Coronary artery (tissue), 2 donors: ENCODE measurements around the gene UGT8.
"Not testable (repeated sequence)": the region's sequence is repeated elsewhere in the genome, so short reads cannot be mapped to it uniquely, and the experiment has no call there.

ENCODE experiments used
- DNase-seq: peaks from one replicate; pipeline ENCODE4 v3.0.0-alpha.2; 2017; ENCODE audit warnings: low spot score
- H3K27ac ChIP-seq, 2 donors: fragments of 200-600 bp; sonication (generic); one replicate each; pipeline ENCODE4 v1.5.1; 2016 to 2019
- H3K4me3 ChIP-seq: fragments of 200-600 bp; sonication (generic); 2 replicates; pipeline ENCODE4 v1.5.1; 2016; ENCODE audit warnings: mild to moderate bottlenecking, moderate library complexity
- TF ChIP-seq, protein P1 (sequence below): fragments of 200-600 bp; sonication (generic); IDR thresholded peaks from one replicate; pipeline ENCODE4 v1.5.1; 2019; ENCODE audit warnings: antibody characterized with exemption

UGT8 gene

DNA sequence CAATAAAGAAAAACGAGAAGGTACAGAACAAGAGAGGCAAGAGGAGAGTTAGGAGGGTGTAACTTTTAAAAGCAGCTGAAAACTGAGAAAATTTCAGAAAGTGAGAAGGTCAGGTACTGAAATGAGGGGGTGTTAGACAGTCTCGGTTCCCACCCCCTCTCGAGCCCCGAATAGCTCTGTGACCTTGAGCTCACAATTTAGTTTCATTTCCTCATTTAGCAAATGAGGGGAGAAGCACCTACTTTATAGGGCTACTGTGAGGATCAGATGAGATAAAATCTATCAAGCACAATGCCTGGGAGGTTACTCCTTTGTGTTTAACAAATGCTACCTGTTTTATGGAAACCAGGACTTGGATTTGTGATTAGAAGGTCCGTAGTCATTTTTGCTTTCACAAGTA is 4.9 kb downstream of the UGT8 start:
- H3K27ac ChIP-seq = no peak overlapping the region
- H3K4me3 ChIP-seq = no peak overlapping the region
- no peak for DNase-seq
- TF ChIP-seq, protein P1, sequence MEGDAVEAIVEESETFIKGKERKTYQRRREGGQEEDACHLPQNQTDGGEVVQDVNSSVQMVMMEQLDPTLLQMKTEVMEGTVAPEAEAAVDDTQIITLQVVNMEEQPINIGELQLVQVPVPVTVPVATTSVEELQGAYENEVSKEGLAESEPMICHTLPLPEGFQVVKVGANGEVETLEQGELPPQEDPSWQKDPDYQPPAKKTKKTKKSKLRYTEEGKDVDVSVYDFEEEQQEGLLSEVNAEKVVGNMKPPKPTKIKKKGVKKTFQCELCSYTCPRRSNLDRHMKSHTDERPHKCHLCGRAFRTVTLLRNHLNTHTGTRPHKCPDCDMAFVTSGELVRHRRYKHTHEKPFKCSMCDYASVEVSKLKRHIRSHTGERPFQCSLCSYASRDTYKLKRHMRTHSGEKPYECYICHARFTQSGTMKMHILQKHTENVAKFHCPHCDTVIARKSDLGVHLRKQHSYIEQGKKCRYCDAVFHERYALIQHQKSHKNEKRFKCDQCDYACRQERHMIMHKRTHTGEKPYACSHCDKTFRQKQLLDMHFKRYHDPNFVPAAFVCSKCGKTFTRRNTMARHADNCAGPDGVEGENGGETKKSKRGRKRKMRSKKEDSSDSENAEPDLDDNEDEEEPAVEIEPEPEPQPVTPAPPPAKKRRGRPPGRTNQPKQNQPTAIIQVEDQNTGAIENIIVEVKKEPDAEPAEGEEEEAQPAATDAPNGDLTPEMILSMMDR = no peak

DNA sequence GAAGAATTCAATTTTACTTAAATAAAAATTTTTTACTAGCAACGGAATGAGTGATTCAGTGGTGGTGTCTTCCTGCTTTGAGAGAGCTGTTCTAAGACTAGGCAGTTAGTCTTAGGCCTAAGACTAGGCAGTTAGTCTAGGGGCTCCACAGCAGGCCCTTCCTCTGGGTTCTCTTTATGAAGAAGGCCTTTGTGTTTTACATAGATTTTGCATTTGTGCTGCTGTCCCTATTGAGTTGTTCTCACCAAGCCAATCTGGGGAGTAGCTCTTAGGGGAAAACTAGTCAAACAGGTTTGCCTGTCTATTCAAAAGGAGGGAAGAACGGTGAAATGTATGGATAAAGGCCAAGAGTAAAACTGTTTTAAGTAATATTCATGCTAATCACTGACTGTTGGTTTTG is 7.6 kb downstream of the UGT8 start:
- H3K27ac ChIP-seq = no peak overlapping the region
- TF ChIP-seq, protein P1 = no peak
- H3K4me3 ChIP-seq = no peak overlapping the region
- DNase-seq = no peak

DNA sequence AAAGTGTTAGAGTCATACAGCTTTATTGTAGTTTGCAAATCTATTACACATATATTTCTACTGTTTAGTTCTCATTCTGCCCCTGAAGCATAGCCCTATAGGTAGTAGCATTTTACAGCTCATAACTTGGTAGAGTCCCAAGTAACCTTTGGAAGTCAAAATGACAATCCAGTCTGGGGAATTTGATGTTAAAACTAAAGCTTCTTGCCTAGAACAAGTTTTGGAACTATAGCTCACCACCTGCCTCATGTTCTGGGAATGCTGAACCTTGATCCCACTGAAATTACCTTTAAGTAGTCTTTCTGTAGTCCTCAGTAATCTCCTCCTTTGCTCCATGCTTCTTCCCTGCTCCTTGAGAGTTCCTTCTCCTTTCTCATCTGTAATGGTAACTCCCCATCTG is 8.4 kb downstream of the UGT8 start:
- no peak overlapping the region for H3K27ac ChIP-seq
- TF ChIP-seq, protein P1 = no peak

DNA sequence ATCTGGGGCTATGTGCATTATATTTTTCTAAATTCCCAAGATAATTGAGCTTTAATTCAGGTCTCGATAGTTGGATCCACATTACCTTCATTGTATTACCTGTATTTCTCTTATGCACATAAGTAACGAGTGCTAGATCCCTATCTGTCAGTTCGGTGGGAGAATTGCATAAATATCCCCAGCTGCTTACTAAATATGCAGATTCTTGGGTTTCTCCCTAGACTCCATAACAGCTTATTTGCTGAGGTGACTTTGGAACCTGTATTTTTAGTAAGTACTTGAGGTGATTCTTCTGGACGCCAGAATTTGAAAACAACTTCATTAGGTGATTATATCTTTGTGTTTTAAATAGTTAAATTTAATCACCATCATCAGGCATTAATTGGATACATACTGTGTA is 15.0 kb downstream of the UGT8 start:
- H3K4me3 ChIP-seq = no peak overlapping the region

More for the DNA sequence above, 8.4 kb downstream of the UGT8 start:
- DNase-seq = no peak
- H3K4me3 ChIP-seq = no peak overlapping the region

DNA sequence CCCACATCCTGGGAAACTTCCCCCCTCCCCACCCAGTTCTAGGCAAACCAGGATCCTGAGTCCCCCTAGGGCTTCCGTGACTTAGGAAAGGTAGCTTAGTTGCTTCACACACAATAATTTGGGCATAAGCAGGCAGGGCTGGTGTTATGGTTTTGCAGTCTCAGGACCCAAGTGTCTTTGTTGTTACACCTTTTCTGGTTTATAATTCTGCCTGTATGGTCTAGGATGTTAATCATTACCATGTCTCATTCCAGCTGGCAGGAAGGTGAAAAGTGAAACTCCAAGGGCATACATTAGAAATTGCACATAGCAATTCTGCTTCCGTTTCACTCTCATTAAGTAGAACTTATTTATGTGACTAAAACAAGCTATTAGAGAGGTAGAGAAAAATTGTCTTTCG is 16.8 kb downstream of the UGT8 start:
- Histone ChIP-seq H3K27ac (no peak overlapping the region), H3K4me3 (no peak overlapping the region)
- TF ChIP-seq, protein P1 = no peak
- no peak for DNase-seq

More for the DNA sequence above, 15.0 kb downstream of the UGT8 start:
- TF ChIP-seq, protein P1 = no peak
- no peak for DNase-seq
- no peak overlapping the region for H3K27ac ChIP-seq

DNA sequence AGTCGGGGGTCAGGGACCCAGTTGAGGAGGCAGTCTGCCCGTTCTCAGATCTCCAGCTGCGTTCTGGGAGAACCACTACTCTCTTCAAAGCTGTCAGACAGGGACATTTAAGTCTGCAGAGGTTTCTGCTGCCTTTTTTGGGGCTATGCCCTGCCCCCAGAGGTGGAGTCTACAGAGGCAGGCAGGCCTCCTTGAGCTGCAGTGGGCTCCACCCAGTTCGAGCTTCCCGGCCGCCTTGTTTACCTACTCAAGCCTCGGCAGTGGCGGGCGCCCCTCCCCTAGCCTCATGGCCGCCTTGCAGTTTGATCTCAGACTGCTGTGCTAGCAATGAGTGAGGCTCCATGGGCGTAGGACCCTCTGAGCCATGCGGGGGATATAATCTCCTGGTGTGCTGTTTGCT is 17.4 kb downstream of the UGT8 start:
- not testable (repeated sequence) for DNase-seq, H3K27ac ChIP-seq, H3K4me3 ChIP-seq

DNA sequence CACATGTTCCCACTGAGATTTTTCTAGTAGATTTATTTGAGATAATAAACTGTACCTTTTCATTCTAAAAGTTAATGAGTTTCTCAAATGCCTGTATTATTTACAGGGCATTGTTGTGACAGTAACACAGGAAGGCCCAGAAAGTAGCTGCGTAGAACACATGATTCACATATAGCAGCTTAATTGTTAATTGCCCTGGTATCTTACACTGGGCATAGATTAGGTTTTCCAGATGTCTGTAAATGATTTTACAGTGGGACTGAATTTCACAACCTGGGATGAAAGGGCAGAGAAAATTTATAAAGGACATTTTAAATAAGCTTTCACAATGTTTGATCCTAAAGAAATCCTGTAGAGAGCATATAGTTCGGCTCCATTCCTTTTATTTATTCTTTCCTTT is 27.6 kb downstream of the UGT8 start:
- no peak overlapping the region for H3K4me3 ChIP-seq
- no peak for DNase-seq
- TF ChIP-seq, protein P1 = no peak
- H3K27ac ChIP-seq = no peak overlapping the region
